Astrocyte (in vitro differentiated cells and primary cell): ENCODE data around the gene RGN. TPM values are rescaled to one million over a fixed set of nuclear protein-coding genes. Genes with fewer than 3 reads are reported as not detected.

Experiments used
- DNase-seq: peaks from one replicate; pipeline ENCODE4 v3.0.0-alpha.2; 2010; ENCODE audit warnings: low read depth
- FAIRE-seq: peaks from 2 replicates; lab custom pipeline; 2011; peaks lifted over from hg19 to GRCh38; lab: Jason Lieb, UNC
- H2AFZ ChIP-seq: 2 replicates; pipeline ENCODE4 v1.6.0; 2012; ENCODE audit warnings: low read depth, low read length, inconsistent platforms
- H3K27ac ChIP-seq: 2 replicates; pipeline ENCODE4 v1.5.1; 2011; ENCODE audit warnings: low read depth, low read length, inconsistent platforms
- H3K27me3 ChIP-seq: 2 replicates; pipeline ENCODE4 v1.6.0; 2011; ENCODE audit warnings: low read length, inconsistent platforms; ENCODE audit not compliant: insufficient read depth
- H3K36me3 ChIP-seq: 2 replicates; pipeline ENCODE4 v1.5.1; 2011; ENCODE audit warnings: low read length, inconsistent platforms; ENCODE audit not compliant: insufficient read depth
- H3K4me1 ChIP-seq: 2 replicates; pipeline ENCODE4 v1.5.1; 2011; ENCODE audit warnings: low read length, inconsistent platforms; ENCODE audit not compliant: insufficient read depth
- H3K4me2 ChIP-seq: 2 replicates; pipeline ENCODE4 v1.6.0; 2012; ENCODE audit warnings: low read length, inconsistent platforms
- H3K4me3 ChIP-seq: 2 replicates; pipeline ENCODE4 v1.5.1; 2011; ENCODE audit warnings: low read depth, mild to moderate bottlenecking, low read length, inconsistent platforms; ENCODE audit not compliant: insufficient read depth
- H3K79me2 ChIP-seq: 2 replicates; pipeline ENCODE4 v1.6.0; 2012; ENCODE audit warnings: mild to moderate bottlenecking, low read length, inconsistent platforms; ENCODE audit not compliant: insufficient read depth
- H3K9ac ChIP-seq: 2 replicates; pipeline ENCODE4 v1.6.0; 2012; ENCODE audit warnings: mild to moderate bottlenecking, low read length, inconsistent platforms
- H3K9me3 ChIP-seq: 2 replicates; pipeline ENCODE4 v1.5.1; 2012; ENCODE audit warnings: low read depth, mild to moderate bottlenecking, low read length, inconsistent platforms; ENCODE audit not compliant: insufficient read depth
- H4K20me1 ChIP-seq: 2 replicates; pipeline ENCODE4 v1.6.0; 2012; ENCODE audit warnings: low read length, inconsistent platforms; ENCODE audit not compliant: insufficient read depth
- H3K27ac Mint-ChIP-seq: one replicate; pipeline ENCODE4 v1.8.0; 2021; ENCODE audit warnings: mild to moderate bottlenecking, mixed read lengths; ENCODE audit not compliant: unreplicated experiment
- H3K27me3 Mint-ChIP-seq: one replicate; pipeline ENCODE4 v1.8.0; 2021; ENCODE audit warnings: low read depth, mixed read lengths; ENCODE audit not compliant: unreplicated experiment
- H3K36me3 Mint-ChIP-seq: one replicate; pipeline ENCODE4 v1.8.0; 2021; ENCODE audit warnings: low read depth, mixed read lengths; ENCODE audit not compliant: unreplicated experiment
- H3K4me1 Mint-ChIP-seq: one replicate; pipeline ENCODE4 v1.8.0; 2021; ENCODE audit warnings: low read depth, mixed read lengths; ENCODE audit not compliant: unreplicated experiment
- H3K4me3 Mint-ChIP-seq: one replicate; pipeline ENCODE4 v1.8.0; 2021; ENCODE audit warnings: mild to moderate bottlenecking, moderate library complexity, mixed read lengths; ENCODE audit not compliant: unreplicated experiment
- H3K9me3 Mint-ChIP-seq: one replicate; pipeline ENCODE4 v1.8.0; 2021; ENCODE audit warnings: mild to moderate bottlenecking, mixed read lengths; ENCODE audit not compliant: unreplicated experiment
- CTCF ChIP-seq: IDR thresholded peaks from 2 replicates; pipeline ENCODE4 v1.5.1; 2011; ENCODE audit warnings: low read depth, mild to moderate bottlenecking, inconsistent platforms, low read length, moderate library complexity; ENCODE audit not compliant: insufficient read depth
- EZH2 ChIP-seq: IDR thresholded peaks from 2 replicates; pipeline ENCODE4 v1.6.1; 2012; ENCODE audit warnings: mild to moderate bottlenecking, low read length, inconsistent platforms; ENCODE audit not compliant: insufficient read depth
- total RNA-seq: library from RNA; stranded (reverse); gene quantifications from 2 replicates; pipeline ENCODE4 v1.2.1, GENCODE V29; 2021

RGN gene
- total RNA-seq, 1 donor from 2014 or later, result not detected

- H3K4me3 Mint-ChIP-seq, result no peak overlapping the region
- no peak overlapping the region for H3K27ac ChIP-seq
- no peaks in the 10 kb centered on the region for H3K9me3 Mint-ChIP-seq
- DNase-seq (no peak), FAIRE-seq (peak; percentile 41)
- H3K27ac Mint-ChIP-seq, result no peak overlapping the region
- H3K9ac ChIP-seq, result no peak overlapping the region
- no peak overlapping the region for H3K4me2 ChIP-seq
- no peak for TF ChIP-seq CTCF
- no peak for TF ChIP-seq EZH2
- H3K27me3 ChIP-seq, result no peaks in the 10 kb centered on the region
- no peaks in the 10 kb centered on the region for H3K4me1 ChIP-seq
- no peaks in the 10 kb centered on the region for H4K20me1 ChIP-seq
- no peaks in the 10 kb centered on the region for H3K79me2 ChIP-seq
- H3K27me3 Mint-ChIP-seq, result no peaks in the 10 kb centered on the region
- no peaks in the 10 kb centered on the region for H3K9me3 ChIP-seq
- no peaks in the 10 kb centered on the region for H3K36me3 ChIP-seq
- H3K4me1 Mint-ChIP-seq, result no peaks in the 10 kb centered on the region
- H3K4me3 ChIP-seq, result no peak overlapping the region
- H2AFZ ChIP-seq, result no peak overlapping the region
- peaks cover 4% of the 10 kb centered on the region for H3K36me3 Mint-ChIP-seq
Observed at GRCh38 chrX:47061238-47061919, 16.9 kb upstream of the RGN start.

GRCh38 chrX:47063179-47063578, 15.1 kb upstream of the RGN start:
- Mint-ChIP-seq H3K4me3 (no peak overlapping the region), H3K27me3 (no peaks in the 10 kb centered on the region)
- H3K4me2 ChIP-seq, result no peak overlapping the region

More at GRCh38 chrX:47063179-47063578, 15.1 kb upstream of the RGN start:
- Histone ChIP-seq H3K27ac (no peak overlapping the region), H3K36me3 (no peaks in the 10 kb centered on the region), H3K27me3 (no peaks in the 10 kb centered on the region), H3K9ac (no peak overlapping the region), H3K4me1 (no peaks in the 10 kb centered on the region), H3K9me3 (no peaks in the 10 kb centered on the region), H4K20me1 (no peaks in the 10 kb centered on the region), H3K79me2 (no peaks in the 10 kb centered on the region), H3K4me3 (no peak overlapping the region), H2AFZ (no peak overlapping the region)
- FAIRE-seq (no peak), DNase-seq (no peak)
- peaks cover 4% of the 10 kb centered on the region for H3K36me3 Mint-ChIP-seq
- H3K4me1 Mint-ChIP-seq, result no peaks in the 10 kb centered on the region
- no peak overlapping the region for H3K27ac Mint-ChIP-seq
- H3K9me3 Mint-ChIP-seq, result no peaks in the 10 kb centered on the region
- no peak for TF ChIP-seq CTCF
- no peak for TF ChIP-seq EZH2
